Spleen (tissue), 7 donors: ENCODE data around the gene HTRA2.

Source experiments
- POLR2A ChIP-seq, 3 donors: fragments of 450-650 bp; IDR thresholded peaks; one replicate each; pipeline ENCODE4 v1.5.1; 2017; ENCODE audit warnings: antibody characterized with exemption in 3 of 3, mild to moderate bottlenecking in 1 of 3
- POLR2AphosphoS5 ChIP-seq, 3 donors: sonication (generic); formaldehyde crosslinking; IDR thresholded peaks; one replicate each; pipeline ENCODE4 v1.5.1; 2017; ENCODE audit warnings: antibody characterized with exemption in 3 of 3
- TF ChIP-seq, protein P1 (sequence below), 11 experiments: fragments of 200-600 bp in 7 of 11; fragments of 450-650 bp in 4 of 11; sonication (generic) in 4 of 11; IDR thresholded peaks in 8 of 11; conservative IDR thresholded peaks in 3 of 11; 1 replicate in 7 of 11; 2 replicates in 4 of 11; pipeline versions ENCODE4 v1.4.0 to v1.8.0; 2016 to 2021; ENCODE audit warnings: antibody characterized with exemption in 11 of 11, inconsistent platforms in 4 of 11, mild to moderate bottlenecking in 1 of 11
- donor health status: DM: no; HTN: no; CAD: no; lungs with moderate emphysema.
- donor health status: DM: no; HTN: no; CAD: no.
- donor health status: DM: no; HTN: no; CAD: no.

DNA sequence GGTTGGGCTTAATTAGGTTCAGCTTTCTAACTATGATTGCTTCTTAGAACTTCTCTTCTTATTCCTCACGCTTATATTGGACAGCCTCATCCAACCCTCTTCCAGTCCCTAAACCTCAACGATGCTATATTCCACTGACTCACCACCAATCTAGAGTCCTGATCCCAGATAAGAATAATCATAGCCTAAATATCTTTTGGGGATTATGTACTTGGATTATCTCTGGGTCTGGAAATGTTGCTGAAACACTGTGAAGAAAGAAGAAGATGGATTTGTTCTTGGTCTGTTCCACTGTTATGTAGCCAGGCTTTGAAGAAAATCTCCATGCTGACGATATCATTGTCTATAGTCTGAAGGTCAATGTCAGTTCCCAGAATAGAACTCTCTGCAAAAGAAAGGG, 51.7 kb downstream of the HTRA2 start:
- TF ChIP-seq, protein P1, sequence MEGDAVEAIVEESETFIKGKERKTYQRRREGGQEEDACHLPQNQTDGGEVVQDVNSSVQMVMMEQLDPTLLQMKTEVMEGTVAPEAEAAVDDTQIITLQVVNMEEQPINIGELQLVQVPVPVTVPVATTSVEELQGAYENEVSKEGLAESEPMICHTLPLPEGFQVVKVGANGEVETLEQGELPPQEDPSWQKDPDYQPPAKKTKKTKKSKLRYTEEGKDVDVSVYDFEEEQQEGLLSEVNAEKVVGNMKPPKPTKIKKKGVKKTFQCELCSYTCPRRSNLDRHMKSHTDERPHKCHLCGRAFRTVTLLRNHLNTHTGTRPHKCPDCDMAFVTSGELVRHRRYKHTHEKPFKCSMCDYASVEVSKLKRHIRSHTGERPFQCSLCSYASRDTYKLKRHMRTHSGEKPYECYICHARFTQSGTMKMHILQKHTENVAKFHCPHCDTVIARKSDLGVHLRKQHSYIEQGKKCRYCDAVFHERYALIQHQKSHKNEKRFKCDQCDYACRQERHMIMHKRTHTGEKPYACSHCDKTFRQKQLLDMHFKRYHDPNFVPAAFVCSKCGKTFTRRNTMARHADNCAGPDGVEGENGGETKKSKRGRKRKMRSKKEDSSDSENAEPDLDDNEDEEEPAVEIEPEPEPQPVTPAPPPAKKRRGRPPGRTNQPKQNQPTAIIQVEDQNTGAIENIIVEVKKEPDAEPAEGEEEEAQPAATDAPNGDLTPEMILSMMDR (IDR thresholded peaks at IDR 0.05 in 8 of 11, conservative IDR thresholded peaks at IDR 0.05 in 3 of 11) = no peak
- TF ChIP-seq POLR2AphosphoS5 (IDR thresholded peaks at IDR 0.05) (no peak), POLR2A (IDR thresholded peaks at IDR 0.05) (no peak)
